SK-N-SH (cell line): ENCODE results near the gene WDR81.

Experiments
- CHD2 ChIP-seq: fragments of 150-350 bp; IDR thresholded peaks from 2 replicates; pipeline ENCODE4 v1.6.1; 2018; ENCODE audit warnings: low read length; ENCODE audit not compliant: partially characterized antibody
- CTCF ChIP-seq: fragments of 200-600 bp; sonication (generic); IDR thresholded peaks from 2 replicates; pipeline ENCODE4 v1.6.1; 2017; ENCODE audit warnings: antibody characterized with exemption, mild to moderate bottlenecking, moderate library complexity
- ELF1 ChIP-seq: IDR thresholded peaks from 2 replicates; pipeline ENCODE4 v1.4.0; 2012
- MXI1 ChIP-seq: IDR thresholded peaks from 2 replicates; pipeline ENCODE4 v1.6.1; 2012; ENCODE audit warnings: mild to moderate bottlenecking, low read depth, low read length, improper control_type of control experiment
- TEAD4 ChIP-seq: IDR thresholded peaks from 2 replicates; pipeline ENCODE4 v1.4.0; 2012; ENCODE audit warnings: mild to moderate bottlenecking, borderline replicate concordance; ENCODE audit not compliant: insufficient read depth
- USF2 ChIP-seq: fragments of 150-350 bp; IDR thresholded peaks from 2 replicates; pipeline ENCODE4 v1.6.1; 2017; ENCODE audit warnings: antibody characterized with exemption, low read length, low read depth, borderline replicate concordance

- no peak for TF ChIP-seq CTCF
- TF ChIP-seq TEAD4: no peak
- TF ChIP-seq USF2: no peak
- TF ChIP-seq CHD2: no peak
- no peak for TF ChIP-seq ELF1
- no peak for TF ChIP-seq MXI1
Observed at GRCh38 chr17:1711804-1712203, 12.7 kb upstream of the WDR81 start.
